Osteoblast (primary cell): ENCODE measurements around the gene AFF1. TPM values are rescaled to one million over a fixed set of nuclear protein-coding genes. Genes with fewer than 3 reads are reported as not detected.
A peak's percentile ranks its signal among the peaks of the same experiment; 100 is the strongest.

Experiments
- DNase-seq: peaks from one replicate; pipeline ENCODE4 v3.0.0; 2011; ENCODE audit warnings: low spot score, mixed read lengths; ENCODE audit not compliant: insufficient read length; ENCODE audit errors: missing footprints
- H2AFZ ChIP-seq: 2 replicates; pipeline ENCODE4 v1.6.0; 2011; ENCODE audit warnings: mild to moderate bottlenecking, low read length
- H3K27ac ChIP-seq: 2 replicates; pipeline ENCODE4 v1.5.1; 2011; ENCODE audit warnings: mild to moderate bottlenecking, low read depth, low read length, moderate library complexity
- H3K27me3 ChIP-seq: 2 replicates; pipeline ENCODE4 v1.6.0; 2012; ENCODE audit warnings: mild to moderate bottlenecking, control low read depth, inconsistent platforms, low read length, moderate library complexity; ENCODE audit not compliant: insufficient read depth
- H3K36me3 ChIP-seq: 2 replicates; pipeline ENCODE4 v1.5.1; 2011; ENCODE audit warnings: mild to moderate bottlenecking, low read length, control low read depth, moderate library complexity; ENCODE audit not compliant: insufficient read depth
- H3K4me1 ChIP-seq: 2 replicates; pipeline ENCODE4 v1.5.1; 2011; ENCODE audit warnings: mild to moderate bottlenecking, low read length, control low read depth, moderate library complexity; ENCODE audit not compliant: insufficient read depth
- H3K4me2 ChIP-seq: 2 replicates; pipeline ENCODE4 v1.6.0; 2011; ENCODE audit warnings: mild to moderate bottlenecking, low read length; ENCODE audit not compliant: insufficient read depth
- H3K4me3 ChIP-seq: fragments of 200-600 bp; sonication (generic); 3 replicates; pipeline ENCODE4 v1.5.1; 2012; ENCODE audit warnings: mild to moderate bottlenecking, low read length, inconsistent platforms; ENCODE audit not compliant: insufficient read depth
- H3K79me2 ChIP-seq: 2 replicates; pipeline ENCODE4 v1.6.0; 2012; ENCODE audit warnings: mild to moderate bottlenecking, low read length, control low read depth, inconsistent platforms; ENCODE audit not compliant: insufficient read depth
- H3K9me3 ChIP-seq: 2 replicates; pipeline ENCODE4 v1.5.1; 2011; ENCODE audit warnings: low read depth, low read length, control low read depth
- H4K20me1 ChIP-seq: 2 replicates; pipeline ENCODE4 v1.6.0; 2012; ENCODE audit warnings: mild to moderate bottlenecking, low read length, control low read depth; ENCODE audit not compliant: insufficient read depth
- total RNA-seq: library from RNA; depleted of rRNA; stranded (reverse); fragments of >200 nt; gene quantifications from 2 replicates; pipeline ENCODE4 v1.2.3, GENCODE V29; 2012
- TF ChIP-seq, protein P1 (sequence below): IDR thresholded peaks from 2 replicates; pipeline ENCODE4 v1.5.1; 2011; ENCODE audit warnings: mild to moderate bottlenecking, low read depth, low read length, moderate library complexity; ENCODE audit errors: extremely low read depth

The AFF1 gene
- total RNA-seq, 1 donor, result 19.5 TPM

- H4K20me1 ChIP-seq, result peaks cover 16% of the 10 kb centered on the region
- peaks cover 58% of the 10 kb centered on the region for H3K79me2 ChIP-seq
- no peaks in the 10 kb centered on the region for H3K27me3 ChIP-seq
- H3K36me3 ChIP-seq, result no peaks in the 10 kb centered on the region
- H3K4me3 ChIP-seq, result no peak overlapping the region
- H2AFZ ChIP-seq, result no peak overlapping the region
- H3K27ac ChIP-seq, result no peak overlapping the region
- H3K9me3 ChIP-seq, result no peaks in the 10 kb centered on the region
- no peak overlapping the region for H3K4me2 ChIP-seq
- peaks cover 21% of the 10 kb centered on the region for H3K4me1 ChIP-seq
- DNase-seq, result peak; percentile 58
- TF ChIP-seq, protein P1, sequence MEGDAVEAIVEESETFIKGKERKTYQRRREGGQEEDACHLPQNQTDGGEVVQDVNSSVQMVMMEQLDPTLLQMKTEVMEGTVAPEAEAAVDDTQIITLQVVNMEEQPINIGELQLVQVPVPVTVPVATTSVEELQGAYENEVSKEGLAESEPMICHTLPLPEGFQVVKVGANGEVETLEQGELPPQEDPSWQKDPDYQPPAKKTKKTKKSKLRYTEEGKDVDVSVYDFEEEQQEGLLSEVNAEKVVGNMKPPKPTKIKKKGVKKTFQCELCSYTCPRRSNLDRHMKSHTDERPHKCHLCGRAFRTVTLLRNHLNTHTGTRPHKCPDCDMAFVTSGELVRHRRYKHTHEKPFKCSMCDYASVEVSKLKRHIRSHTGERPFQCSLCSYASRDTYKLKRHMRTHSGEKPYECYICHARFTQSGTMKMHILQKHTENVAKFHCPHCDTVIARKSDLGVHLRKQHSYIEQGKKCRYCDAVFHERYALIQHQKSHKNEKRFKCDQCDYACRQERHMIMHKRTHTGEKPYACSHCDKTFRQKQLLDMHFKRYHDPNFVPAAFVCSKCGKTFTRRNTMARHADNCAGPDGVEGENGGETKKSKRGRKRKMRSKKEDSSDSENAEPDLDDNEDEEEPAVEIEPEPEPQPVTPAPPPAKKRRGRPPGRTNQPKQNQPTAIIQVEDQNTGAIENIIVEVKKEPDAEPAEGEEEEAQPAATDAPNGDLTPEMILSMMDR, result no peak
Observed at GRCh38 chr4:86942185-86942666, 7.4 kb downstream of the AFF1 start.

DNA sequence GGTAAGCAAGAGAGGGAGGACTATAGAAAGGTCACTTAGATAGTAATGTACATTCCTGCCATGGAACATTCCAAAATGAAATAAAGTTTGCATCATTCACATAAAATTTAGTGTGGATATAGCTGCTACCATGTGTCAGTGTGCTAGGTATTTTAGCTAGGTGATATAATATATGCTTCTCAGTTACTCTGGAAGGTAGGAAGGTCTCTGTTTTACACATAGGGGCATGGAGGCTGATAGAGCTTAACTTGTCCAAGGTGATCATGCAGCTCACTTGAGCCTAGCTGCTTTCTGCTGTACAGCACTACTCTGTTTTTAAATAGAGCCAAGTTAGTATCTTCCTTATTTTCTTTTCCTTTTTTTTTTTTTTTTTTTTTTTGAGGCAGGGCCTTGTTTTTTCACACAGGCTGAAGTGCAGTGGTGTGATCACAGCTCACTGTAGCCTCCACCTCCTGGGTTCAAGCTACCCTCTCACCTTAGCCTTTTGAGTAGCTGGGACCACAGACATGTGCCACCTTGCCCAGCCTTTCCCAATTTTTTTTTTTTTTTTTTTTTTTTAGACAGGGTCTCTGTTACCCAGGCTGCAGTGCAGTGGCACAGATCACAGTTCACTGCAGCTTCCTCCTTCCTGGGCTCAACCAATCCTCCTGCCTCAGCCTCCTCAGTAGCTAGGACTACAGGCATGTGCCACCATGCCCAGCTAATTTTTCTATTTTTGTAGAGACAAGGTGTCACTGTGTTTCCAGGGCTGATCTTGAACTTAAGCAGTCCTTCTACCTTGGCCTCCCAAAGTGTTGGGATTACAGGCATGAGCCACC is 10.4 kb downstream of the AFF1 start:
- TF ChIP-seq, protein P1, result no peak
- no peaks in the 10 kb centered on the region for H3K9me3 ChIP-seq
- peaks cover 44% of the 10 kb centered on the region for H3K79me2 ChIP-seq
- H3K4me2 ChIP-seq, result no peak overlapping the region
- H4K20me1 ChIP-seq, result peaks cover 16% of the 10 kb centered on the region
- H3K4me1 ChIP-seq, result peaks cover 7% of the 10 kb centered on the region
- no peaks in the 10 kb centered on the region for H3K36me3 ChIP-seq
- DNase-seq, result no peak
- H3K27ac ChIP-seq, result no peak overlapping the region
- H2AFZ ChIP-seq, result no peak overlapping the region
- no peaks in the 10 kb centered on the region for H3K27me3 ChIP-seq
- H3K4me3 ChIP-seq, result no peak overlapping the region

- no peak overlapping the region for H3K4me2 ChIP-seq
- no peak overlapping the region for H3K4me3 ChIP-seq
- TF ChIP-seq, protein P1, result no peak
- H3K27ac ChIP-seq, result no peak overlapping the region
- no peaks in the 10 kb centered on the region for H3K9me3 ChIP-seq
- H4K20me1 ChIP-seq, result peaks cover 13% of the 10 kb centered on the region
- H2AFZ ChIP-seq, result no peak overlapping the region
- DNase-seq, result no peak
- H3K36me3 ChIP-seq, result no peaks in the 10 kb centered on the region
- no peaks in the 10 kb centered on the region for H3K27me3 ChIP-seq
- peaks cover 33% of the 10 kb centered on the region for H3K79me2 ChIP-seq
- H3K4me1 ChIP-seq, result peaks cover 1% of the 10 kb centered on the region
Observed at GRCh38 chr4:86946868-86947500, 12.2 kb downstream of the AFF1 start.

DNA sequence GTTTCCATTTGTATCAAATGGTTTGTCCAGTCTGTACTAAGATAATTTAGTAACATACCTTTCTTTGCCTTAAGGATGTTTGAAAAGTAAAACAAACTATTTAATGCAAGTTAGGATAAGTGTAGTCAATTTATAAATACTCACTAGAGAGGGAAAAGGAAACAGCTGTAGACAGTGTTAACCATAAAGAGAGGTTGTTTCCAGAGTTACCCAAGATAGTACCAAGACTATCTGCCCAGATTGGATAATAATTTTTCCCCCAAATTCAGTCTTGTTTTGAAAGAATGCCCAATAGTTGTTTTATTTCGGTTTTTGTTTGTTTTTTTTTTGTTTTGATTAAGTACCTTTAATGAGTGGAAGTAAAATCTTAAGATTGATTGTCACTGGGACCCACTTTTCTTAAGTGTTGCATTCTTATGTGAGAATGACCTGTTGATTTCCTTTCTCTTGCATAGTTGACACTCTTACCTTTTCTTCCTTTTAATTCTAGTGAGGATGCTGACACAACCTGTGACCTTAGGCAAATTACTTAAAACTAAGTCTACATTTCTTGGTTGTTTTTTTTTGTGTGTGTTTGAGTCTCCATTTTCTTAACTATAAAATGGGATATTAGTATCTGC is 12.8 kb downstream of the AFF1 start:
- no peaks in the 10 kb centered on the region for H3K27me3 ChIP-seq
- H3K4me3 ChIP-seq, result no peak overlapping the region
- TF ChIP-seq, protein P1, result no peak
- H3K9me3 ChIP-seq, result no peaks in the 10 kb centered on the region
- H3K4me2 ChIP-seq, result no peak overlapping the region
- H3K79me2 ChIP-seq, result peaks cover 26% of the 10 kb centered on the region
- no peak for DNase-seq
- peaks cover 8% of the 10 kb centered on the region for H4K20me1 ChIP-seq
- no peak overlapping the region for H3K27ac ChIP-seq
- no peaks in the 10 kb centered on the region for H3K36me3 ChIP-seq
- no peaks in the 10 kb centered on the region for H3K4me1 ChIP-seq
- H2AFZ ChIP-seq, result no peak overlapping the region
